Activated CD8-positive, alpha-beta memory T cell treated with anti-CD3 and anti-CD28 coated beads, Interleukin-2, amount 10 ng/mL, durations not matched to agents 7 days and 5 days (primary cell): ENCODE results near the gene IRF2BP2. TPM values are rescaled to one million over a fixed set of nuclear protein-coding genes. Genes with fewer than 3 reads are reported as not detected.
"Not testable (repeated sequence)": the region's sequence is repeated elsewhere in the genome, so short reads cannot be mapped to it uniquely, and the experiment has no call there.

ENCODE experiments used
- ATAC-seq: fragments of 150-1000 bp; cut with Tn5 transposase; one replicate; pipeline ENCODE4 v1.10.0; 2021; ENCODE audit warnings: moderate library complexity
- CTCF ChIA-PET: fragments of 350-600 bp; sonication (Branson Sonifier 250); formaldehyde crosslinking; loops from one replicate; lab custom pipeline; 2021; ENCODE audit warnings: antibody characterized with exemption; lab: Charles Lee
- DNase-seq: peaks from one replicate; pipeline ENCODE4 v3.0.0-alpha.2; 2020
- H3K27ac Mint-ChIP-seq: one replicate; pipeline ENCODE4 v1.8.0; 2021; ENCODE audit warnings: mild to moderate bottlenecking, mixed read lengths
- H3K27me3 Mint-ChIP-seq: one replicate; pipeline ENCODE4 v1.8.0; 2021; ENCODE audit warnings: mixed read lengths
- H3K36me3 Mint-ChIP-seq: one replicate; pipeline ENCODE4 v1.8.0; 2021; ENCODE audit warnings: mild to moderate bottlenecking, mixed read lengths
- H3K4me1 Mint-ChIP-seq: one replicate; pipeline ENCODE4 v1.8.0; 2021; ENCODE audit warnings: mixed read lengths
- H3K4me3 Mint-ChIP-seq: one replicate; pipeline ENCODE4 v1.8.0; 2021; ENCODE audit warnings: mild to moderate bottlenecking, moderate library complexity, mixed read lengths
- H3K9me3 Mint-ChIP-seq: one replicate; pipeline ENCODE4 v1.8.0; 2022; ENCODE audit warnings: low read depth, mixed read lengths
- total RNA-seq, 2 experiments: library from RNA; stranded (reverse); gene quantifications; one replicate each; pipeline ENCODE4 v1.2.3, GENCODE V29; 2021

The IRF2BP2 gene
- total RNA-seq, 2 experiments from 2014 or later: 81.1 to 103 TPM

DNA sequence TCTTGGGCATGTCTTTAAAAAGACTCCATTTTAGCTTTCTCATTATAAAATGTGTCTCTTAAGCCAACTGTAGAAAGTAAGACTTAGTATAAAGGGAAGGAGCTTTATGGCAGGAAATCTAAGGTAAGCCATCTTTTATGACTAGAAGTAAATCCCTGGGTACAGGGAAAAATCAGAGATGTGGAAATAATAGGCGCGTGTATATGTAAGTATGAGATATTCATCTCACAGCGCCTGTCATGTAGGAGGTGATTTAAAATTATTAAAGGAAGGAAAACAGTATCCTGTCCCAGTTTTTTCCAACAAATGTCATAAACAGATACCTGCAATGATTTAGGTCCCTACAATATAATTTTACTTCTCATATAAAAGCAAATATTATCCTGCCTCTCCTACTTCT lies 35.0 kb upstream of the IRF2BP2 start:
- H3K9me3 Mint-ChIP-seq: peaks cover 7% of the 10 kb centered on the region
- CTCF ChIA-PET: no interaction called here
- DNase-seq: no peak
- H3K27me3 Mint-ChIP-seq: peaks cover 6% of the 10 kb centered on the region
- no peak for ATAC-seq
- no peaks in the 10 kb centered on the region for H3K4me1 Mint-ChIP-seq
- H3K4me3 Mint-ChIP-seq: no peak overlapping the region
- no peak overlapping the region for H3K27ac Mint-ChIP-seq
- peaks cover 1% of the 10 kb centered on the region for H3K36me3 Mint-ChIP-seq

DNA sequence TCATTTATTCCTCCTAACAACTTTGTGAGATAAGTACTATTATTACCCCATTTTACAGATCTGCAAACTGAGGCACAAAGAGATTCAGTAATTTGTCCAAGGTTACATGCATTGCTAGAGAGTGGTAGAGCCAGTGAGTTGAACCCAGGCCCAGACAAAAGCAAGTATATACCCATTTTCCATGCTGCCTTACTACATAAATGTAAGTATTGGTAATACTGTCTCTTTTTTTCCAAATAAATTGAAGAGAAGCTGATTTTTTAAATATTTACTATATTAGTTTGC lies 33.8 kb upstream of the IRF2BP2 start:
- no peaks in the 10 kb centered on the region for H3K36me3 Mint-ChIP-seq
- no peak overlapping the region for H3K4me3 Mint-ChIP-seq
- H3K4me1 Mint-ChIP-seq: no peaks in the 10 kb centered on the region
- DNase-seq (no peak), ATAC-seq (no peak)
- H3K27me3 Mint-ChIP-seq: peaks cover 9% of the 10 kb centered on the region
- H3K27ac Mint-ChIP-seq: no peak overlapping the region
- CTCF ChIA-PET: no interaction called here
- H3K9me3 Mint-ChIP-seq: peaks cover 7% of the 10 kb centered on the region

DNA sequence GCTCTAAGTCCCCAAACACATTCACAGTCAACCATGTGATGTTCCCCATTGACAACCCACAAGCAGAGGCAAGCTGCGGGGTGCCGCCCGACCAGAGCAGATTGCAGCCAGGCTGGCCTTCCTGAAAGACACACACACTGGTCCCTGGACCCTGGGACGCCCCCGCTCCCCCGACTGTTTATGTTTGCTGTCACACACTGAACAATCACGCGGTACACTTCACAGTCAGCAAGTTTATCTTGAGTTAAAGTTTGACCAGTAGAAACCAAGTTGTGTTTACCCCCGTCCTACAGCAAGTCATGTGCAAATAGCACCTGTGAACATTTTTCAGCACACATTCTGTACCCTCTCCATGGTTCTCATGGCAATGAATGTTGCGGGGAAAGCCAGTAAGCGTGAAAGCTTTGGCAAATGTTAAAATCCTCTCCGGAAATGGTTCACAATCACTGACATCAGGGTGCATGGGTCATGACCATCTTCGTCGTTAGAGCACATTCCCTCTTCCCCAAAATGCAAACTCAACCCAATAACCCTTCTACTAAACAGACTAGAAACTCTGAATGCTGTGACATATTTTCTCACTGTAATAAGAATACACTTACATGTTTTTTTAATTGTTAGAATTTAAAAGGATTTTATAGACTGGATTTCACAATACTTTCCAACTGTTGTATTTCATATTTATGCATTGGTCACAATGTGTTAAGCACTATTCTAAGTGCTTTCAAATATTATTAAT lies 33.3 kb upstream of the IRF2BP2 start:
- CTCF ChIA-PET: no interaction called here
- H3K4me3 Mint-ChIP-seq: no peak overlapping the region
- no peak for DNase-seq

DNA sequence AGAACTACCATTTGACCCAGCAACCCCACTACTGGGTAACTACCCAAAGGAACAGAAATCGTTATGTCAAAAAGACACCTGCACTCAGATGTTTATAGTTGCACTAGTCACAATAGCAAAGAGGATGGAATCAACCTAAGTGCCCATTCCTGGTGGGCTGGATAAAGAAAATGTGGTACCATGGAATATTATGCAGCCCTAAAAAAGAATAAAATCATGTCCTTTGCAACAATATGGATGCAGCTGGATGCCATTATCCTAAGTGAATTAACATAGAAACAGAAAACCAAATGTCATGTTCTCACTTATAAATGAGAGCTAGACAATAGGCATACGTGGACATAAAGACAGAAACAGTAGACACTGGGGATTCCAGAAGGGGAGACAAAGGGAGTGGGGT lies 32.5 kb upstream of the IRF2BP2 start:
- Mint-ChIP-seq H3K27ac (no peak overlapping the region), H3K4me1 (no peaks in the 10 kb centered on the region), H3K36me3 (no peaks in the 10 kb centered on the region), H3K9me3 (peaks cover 7% of the 10 kb centered on the region), H3K27me3 (peaks cover 9% of the 10 kb centered on the region), H3K4me3 (no peak overlapping the region)
- CTCF ChIA-PET: interaction anchor here (0.9 kb wide), 1 partner anchor 10 kb away, joined by 3 read pairs; no protein-coding TSS in a partner anchor
- no peak for ATAC-seq
- DNase-seq: no peak

More for the DNA sequence above, 33.3 kb upstream of the IRF2BP2 start:
- no peak for ATAC-seq
- H3K9me3 Mint-ChIP-seq: peaks cover 7% of the 10 kb centered on the region
- H3K4me1 Mint-ChIP-seq: no peaks in the 10 kb centered on the region
- no peaks in the 10 kb centered on the region for H3K36me3 Mint-ChIP-seq
- H3K27me3 Mint-ChIP-seq: peaks cover 9% of the 10 kb centered on the region
- no peak overlapping the region for H3K27ac Mint-ChIP-seq

DNA sequence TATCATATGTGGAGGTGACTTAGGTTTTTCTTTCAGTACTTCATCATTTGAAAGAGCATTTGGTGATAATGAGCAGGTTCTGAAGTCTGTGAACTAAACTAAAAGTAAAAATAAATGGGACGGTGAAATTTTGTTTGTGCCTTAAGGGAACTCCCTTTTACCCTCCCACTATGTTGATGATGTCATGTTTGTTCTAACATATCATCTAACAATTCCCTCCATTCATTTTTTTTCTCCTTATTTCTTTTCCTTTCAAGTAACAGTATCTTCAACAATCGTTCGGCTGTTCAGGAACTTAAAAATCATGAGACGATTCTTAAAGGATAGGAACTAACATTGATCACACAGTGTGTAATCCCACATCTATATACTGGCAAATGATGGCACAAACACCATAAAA lies 30.0 kb upstream of the IRF2BP2 start:
- CTCF ChIA-PET: no interaction called here
- no peak overlapping the region for H3K27ac Mint-ChIP-seq
- H3K9me3 Mint-ChIP-seq: no peaks in the 10 kb centered on the region
- peaks cover 5% of the 10 kb centered on the region for H3K27me3 Mint-ChIP-seq
- DNase-seq (no peak), ATAC-seq (no peak)
- no peaks in the 10 kb centered on the region for H3K4me1 Mint-ChIP-seq
- H3K4me3 Mint-ChIP-seq: no peak overlapping the region
- no peaks in the 10 kb centered on the region for H3K36me3 Mint-ChIP-seq

DNA sequence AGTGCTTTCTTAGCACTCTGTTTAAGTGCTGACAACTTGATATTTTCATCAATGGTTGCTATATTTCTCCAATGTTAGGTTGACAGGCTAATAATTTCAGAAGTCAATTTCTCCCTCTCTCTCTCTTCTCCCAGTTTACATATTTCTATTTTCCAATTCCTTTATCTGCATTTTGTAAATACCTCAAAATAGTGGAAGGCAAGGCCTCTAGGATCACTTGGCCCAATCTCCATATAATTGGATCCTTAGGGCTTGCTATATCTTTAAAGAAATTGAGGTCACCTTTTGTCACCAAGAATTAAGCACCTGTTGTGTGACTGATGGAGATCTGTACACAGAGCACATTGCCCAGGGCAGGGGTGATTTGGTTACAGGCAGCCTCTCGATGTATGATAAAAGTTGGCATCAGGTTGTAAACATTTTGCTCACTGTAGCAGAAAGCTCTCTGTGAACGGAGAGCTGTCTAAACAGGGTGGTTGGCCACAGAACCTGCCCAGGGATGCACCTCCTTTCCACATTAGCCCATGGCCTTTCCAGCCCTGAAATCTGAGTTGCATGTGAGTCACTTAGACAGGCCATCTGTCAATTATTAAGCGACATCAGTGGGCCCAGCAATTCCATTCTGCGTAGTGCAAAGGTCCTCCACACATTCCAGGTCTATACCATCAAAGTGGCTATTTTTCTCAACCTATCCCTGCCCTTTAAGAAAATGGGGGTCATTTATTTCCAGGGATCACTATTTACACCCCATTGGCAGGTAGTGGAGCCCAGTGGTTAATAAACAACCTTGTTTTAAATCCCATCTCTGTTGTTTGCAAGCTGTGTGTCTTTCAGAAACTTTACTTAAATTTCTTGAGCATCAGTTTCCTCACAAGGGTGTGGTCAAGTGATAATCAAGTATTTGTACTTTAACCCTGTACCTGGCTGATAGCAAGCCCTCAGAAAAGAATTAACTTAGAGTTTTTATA lies 29.1 kb upstream of the IRF2BP2 start:
- peaks cover 5% of the 10 kb centered on the region for H3K27me3 Mint-ChIP-seq
- ATAC-seq: no peak
- H3K27ac Mint-ChIP-seq: no peak overlapping the region
- no peaks in the 10 kb centered on the region for H3K9me3 Mint-ChIP-seq
- DNase-seq: no peak
- CTCF ChIA-PET: no interaction called here
- H3K4me1 Mint-ChIP-seq: no peaks in the 10 kb centered on the region
- no peaks in the 10 kb centered on the region for H3K36me3 Mint-ChIP-seq
- no peak overlapping the region for H3K4me3 Mint-ChIP-seq

DNA sequence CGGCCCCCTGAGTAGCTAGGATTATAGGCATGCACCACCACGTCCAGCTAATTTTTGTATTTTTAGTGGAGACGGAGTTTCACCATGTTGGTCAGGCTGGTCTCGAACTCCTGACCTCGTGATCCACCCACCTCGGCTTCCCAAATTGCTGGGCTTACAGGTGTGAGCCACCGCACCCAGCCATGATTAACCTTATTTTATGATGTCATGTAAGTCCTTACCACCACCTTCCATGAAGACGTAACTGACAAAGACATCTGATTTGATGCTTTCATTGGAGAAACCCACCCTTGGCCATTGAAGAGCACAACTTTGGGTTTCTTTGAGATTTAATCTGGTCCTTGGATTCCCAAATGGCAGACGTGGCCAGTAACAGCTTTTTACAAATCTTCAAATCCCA lies 24.9 kb upstream of the IRF2BP2 start:
- not testable (repeated sequence) for H3K27me3 Mint-ChIP-seq, ATAC-seq, H3K36me3 Mint-ChIP-seq, H3K4me3 Mint-ChIP-seq, H3K9me3 Mint-ChIP-seq, H3K27ac Mint-ChIP-seq, H3K4me1 Mint-ChIP-seq, DNase-seq
- CTCF ChIA-PET: interaction anchor here (1.3 kb wide), 1 partner anchor 19 kb away, joined by 3 read pairs; no protein-coding TSS in a partner anchor

DNA sequence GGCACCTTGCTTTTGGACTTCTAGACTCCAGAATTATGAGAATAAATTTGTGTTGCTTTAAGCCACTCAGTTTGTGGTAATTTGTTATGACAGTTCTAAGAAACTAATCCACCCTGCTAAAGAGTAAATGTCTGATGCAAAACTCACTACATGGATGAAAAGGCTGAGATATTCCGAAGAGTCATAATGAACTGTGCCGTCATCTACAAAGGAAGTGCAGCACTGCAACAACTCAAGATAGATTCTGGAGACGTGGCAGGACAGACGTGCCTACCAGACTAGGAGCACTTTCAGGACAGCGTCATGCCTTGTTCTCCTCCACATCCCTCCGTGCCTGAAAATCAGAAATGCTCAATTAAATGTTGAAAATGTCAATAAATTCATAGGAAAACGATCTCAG lies 24.4 kb upstream of the IRF2BP2 start:
- no peak for ATAC-seq
- CTCF ChIA-PET: interaction anchor here (1.3 to 2.6 kb wide), 2 partner anchors 19 to 22 kb away, joined by 3 to 8 read pairs; no protein-coding TSS in a partner anchor
- no peaks in the 10 kb centered on the region for H3K9me3 Mint-ChIP-seq
- DNase-seq: no peak
- no peak overlapping the region for H3K4me3 Mint-ChIP-seq
- H3K27me3 Mint-ChIP-seq: no peaks in the 10 kb centered on the region
- peaks cover 3% of the 10 kb centered on the region for H3K4me1 Mint-ChIP-seq
- H3K27ac Mint-ChIP-seq: no peak overlapping the region
- H3K36me3 Mint-ChIP-seq: peaks cover 2% of the 10 kb centered on the region

DNA sequence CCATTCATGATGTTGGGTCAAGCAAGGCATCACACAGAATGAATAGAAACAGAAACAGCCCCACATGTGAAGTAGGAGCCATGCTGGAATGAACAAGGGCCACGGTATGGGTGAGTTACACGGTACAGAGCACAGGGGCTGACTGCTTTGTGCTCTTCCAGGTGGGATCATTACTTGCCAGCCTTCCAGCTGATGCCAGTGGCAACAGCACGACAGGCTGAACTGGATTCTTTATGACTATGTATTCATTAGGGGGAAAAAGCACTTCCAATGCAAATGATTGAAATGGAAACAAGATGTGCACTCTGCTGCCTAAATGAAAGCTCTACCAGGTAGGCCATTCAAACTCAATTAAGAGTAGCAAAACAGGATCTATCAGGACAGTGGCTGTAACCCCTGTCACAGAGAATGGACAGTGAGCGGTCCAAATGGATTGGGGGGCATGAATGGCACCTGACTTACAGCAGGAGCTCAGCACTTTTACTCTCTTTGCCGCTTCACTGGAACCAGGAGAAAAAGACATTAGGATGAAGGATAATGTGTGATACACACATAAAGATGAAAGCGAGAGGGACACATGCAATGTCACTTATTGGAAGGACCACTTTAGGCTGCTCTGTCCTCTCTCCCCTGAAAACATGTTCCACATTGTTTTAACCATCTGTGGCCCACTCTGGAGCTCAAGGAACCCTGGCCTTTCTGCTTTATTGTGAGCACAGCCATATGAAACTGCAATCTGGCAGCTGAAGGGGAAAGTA lies 23.4 kb upstream of the IRF2BP2 start:
- ATAC-seq (no peak), DNase-seq (no peak)
- H3K4me1 Mint-ChIP-seq: peaks cover 3% of the 10 kb centered on the region
- peaks cover 3% of the 10 kb centered on the region for H3K36me3 Mint-ChIP-seq
- H3K27me3 Mint-ChIP-seq: no peaks in the 10 kb centered on the region
- no peak overlapping the region for H3K27ac Mint-ChIP-seq
- CTCF ChIA-PET: interaction anchor here (1.7 to 2.6 kb wide), 3 partner anchors 9 to 21 kb away, joined by 3 to 8 read pairs (median 4); no protein-coding TSS in a partner anchor
- H3K4me3 Mint-ChIP-seq: no peak overlapping the region
- no peaks in the 10 kb centered on the region for H3K9me3 Mint-ChIP-seq

DNA sequence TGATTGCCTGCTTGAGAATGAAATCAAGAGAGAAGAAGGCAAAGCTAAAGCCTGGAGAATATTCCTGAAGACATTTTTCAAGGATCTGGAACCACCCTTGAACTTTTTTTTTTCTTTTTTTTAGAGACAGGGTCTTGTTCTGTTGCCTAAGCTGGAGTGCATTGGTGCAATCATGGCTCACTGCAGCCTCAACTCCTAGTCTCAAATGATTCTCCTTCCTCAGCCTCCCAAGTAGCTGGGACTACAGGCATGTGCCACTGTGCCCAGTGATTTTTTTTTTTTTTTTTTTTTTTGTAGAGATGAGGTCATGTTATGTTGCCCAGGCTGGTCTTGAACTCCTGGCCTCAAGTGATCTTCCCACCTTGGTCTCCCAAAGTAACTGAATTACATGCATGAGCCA lies 22.2 kb upstream of the IRF2BP2 start:
- no peak overlapping the region for H3K4me3 Mint-ChIP-seq
- no peak for ATAC-seq
- no peak overlapping the region for H3K27ac Mint-ChIP-seq

DNA sequence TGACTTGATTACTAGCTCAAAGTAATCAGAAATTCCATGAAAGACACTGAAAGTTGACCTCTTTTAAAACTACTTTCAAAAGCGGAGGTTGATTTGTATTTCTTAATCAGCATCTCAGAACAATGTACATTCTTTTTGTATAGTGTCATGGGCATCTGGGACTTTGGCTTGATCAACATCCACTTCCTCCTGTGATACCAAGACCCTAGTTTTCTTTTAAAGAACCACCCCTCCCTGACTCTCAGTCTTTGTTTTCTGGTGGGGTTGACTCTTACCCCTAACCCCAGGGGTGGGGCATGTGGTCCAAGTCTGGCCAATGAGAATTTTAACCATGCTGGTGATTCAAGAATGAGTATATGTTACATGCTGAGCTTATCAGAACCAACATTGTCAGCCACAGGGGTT lies 21.7 kb upstream of the IRF2BP2 start:
- DNase-seq (no peak), ATAC-seq (no peak)
- H3K36me3 Mint-ChIP-seq: peaks cover 3% of the 10 kb centered on the region
- H3K4me1 Mint-ChIP-seq: peaks cover 3% of the 10 kb centered on the region
- no peaks in the 10 kb centered on the region for H3K9me3 Mint-ChIP-seq
- CTCF ChIA-PET: interaction anchor here (1.7 to 2.6 kb wide), 3 partner anchors 11 to 19 kb away, joined by 3 to 8 read pairs (median 4); no protein-coding TSS in a partner anchor
- no peaks in the 10 kb centered on the region for H3K27me3 Mint-ChIP-seq
- no peak overlapping the region for H3K27ac Mint-ChIP-seq
- H3K4me3 Mint-ChIP-seq: no peak overlapping the region

More for the DNA sequence above, 22.2 kb upstream of the IRF2BP2 start:
- CTCF ChIA-PET: interaction anchor here (1.7 to 2.6 kb wide), 3 partner anchors 10 to 20 kb away, joined by 3 to 8 read pairs (median 4); no protein-coding TSS in a partner anchor
- Mint-ChIP-seq H3K36me3 (peaks cover 3% of the 10 kb centered on the region), H3K4me1 (peaks cover 3% of the 10 kb centered on the region), H3K27me3 (no peaks in the 10 kb centered on the region), H3K9me3 (no peaks in the 10 kb centered on the region)
- no peak for DNase-seq

DNA sequence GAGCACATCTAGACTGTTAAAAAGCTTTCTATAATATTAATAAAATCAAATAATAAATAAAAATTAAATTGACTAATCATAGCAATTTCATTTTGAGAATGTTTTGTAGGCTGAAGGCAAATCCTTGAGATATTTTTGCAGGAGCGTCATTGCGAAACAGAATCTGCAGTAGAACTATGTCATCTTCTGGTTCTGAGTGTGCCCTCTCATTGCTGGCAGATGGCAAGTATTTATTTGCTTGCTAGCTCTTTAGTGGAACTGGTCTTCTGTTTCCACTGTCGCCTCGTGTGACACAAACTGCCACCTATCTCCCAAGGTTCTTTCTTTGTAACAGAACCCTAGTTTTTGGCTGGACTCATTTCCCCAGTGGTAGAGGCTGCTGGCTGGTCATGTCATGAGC lies 19.0 kb upstream of the IRF2BP2 start:
- DNase-seq (no peak), ATAC-seq (no peak)
- no peaks in the 10 kb centered on the region for H3K27me3 Mint-ChIP-seq
- CTCF ChIA-PET: interaction anchor here (1.1 to 2.1 kb wide), 2 partner anchors 13 to 31 kb away, joined by 3 to 8 read pairs; no protein-coding TSS in a partner anchor
- no peak overlapping the region for H3K4me3 Mint-ChIP-seq
- H3K27ac Mint-ChIP-seq: no peak overlapping the region
- peaks cover 3% of the 10 kb centered on the region for H3K36me3 Mint-ChIP-seq
- no peaks in the 10 kb centered on the region for H3K9me3 Mint-ChIP-seq
- peaks cover 3% of the 10 kb centered on the region for H3K4me1 Mint-ChIP-seq

DNA sequence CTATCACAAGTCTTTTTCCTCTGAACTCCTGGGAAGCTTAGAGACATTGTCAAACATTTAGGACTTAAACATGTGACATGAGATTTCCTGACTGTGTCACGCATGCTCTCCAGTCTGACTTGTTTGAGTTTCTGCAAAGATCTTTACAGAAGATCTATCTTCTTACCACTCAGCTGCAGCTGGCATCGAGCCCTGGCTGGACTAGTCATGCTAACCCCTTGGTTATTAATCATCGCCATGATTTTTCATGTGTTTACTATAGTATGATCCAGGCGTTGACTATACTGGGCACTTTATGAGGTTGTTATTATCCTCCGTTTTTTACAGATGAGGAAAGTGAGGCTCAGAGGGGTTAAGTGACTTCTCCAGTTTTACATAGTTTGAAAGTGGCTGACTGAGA lies 18.1 kb upstream of the IRF2BP2 start:
- Mint-ChIP-seq H3K4me1 (peaks cover 3% of the 10 kb centered on the region), H3K4me3 (no peak overlapping the region), H3K27ac (no peak overlapping the region), H3K27me3 (no peaks in the 10 kb centered on the region), H3K36me3 (peaks cover 3% of the 10 kb centered on the region), H3K9me3 (no peaks in the 10 kb centered on the region)
- DNase-seq (no peak), ATAC-seq (no peak)
- CTCF ChIA-PET: interaction anchor here (1.1 to 2.1 kb wide), 2 partner anchors 12 to 30 kb away, joined by 3 to 8 read pairs; no protein-coding TSS in a partner anchor
